Measurements from ENCODE around the gene FILIP1L.
"Not testable (repeated sequence)": the region's sequence is repeated elsewhere in the genome, so short reads cannot be mapped to it uniquely, and the experiment has no call there.

Gene FILIP1L

GRCh38 chr3:100096866-100097265 lies 17.4 kb downstream of the FILIP1L start:
- Histone ChIP-seq H3K27ac (ENCODE audit: low read depth, low read length) (no peak overlapping the region), H3K4me3 (ENCODE audit: insufficient read depth, low read length, poor library complexity, severe bottlenecking) (no peak overlapping the region), H3K79me2 (ENCODE audit: insufficient read depth, low read length) (no peaks in the 10 kb centered on the region), H3F3A (ENCODE audit: insufficient read depth) (no peaks in the 10 kb centered on the region), H3K4me2 (ENCODE audit: low read depth, low read length, poor library complexity, severe bottlenecking) (no peak overlapping the region), H3K27me3 (ENCODE audit: low read length) (no peaks in the 10 kb centered on the region), H3K9ac (ENCODE audit: low read length) (no peak overlapping the region), H4K20me1 (ENCODE audit: low read depth, low read length) (no peaks in the 10 kb centered on the region), H3K36me3 (ENCODE audit: low read length) (no peaks in the 10 kb centered on the region), H3K9me3 (ENCODE audit: insufficient read depth, low read length) (no peaks in the 10 kb centered on the region), H3K9me2 (replicated peaks; ENCODE audit: insufficient read depth, low read length) (no peaks in the 10 kb centered on the region), H2AFZ (ENCODE audit: low read depth, low read length, severe bottlenecking) (no peak overlapping the region)
- no peak for TF ChIP-seq CTCF (IDR thresholded peaks at IDR 0.05; ENCODE audit: insufficient read depth, low read length, poor library complexity, severe bottlenecking)
- TF ChIP-seq EZH2phosphoT487 (conservative IDR thresholded peaks at IDR 0.05; ENCODE audit: low read length), result no peak

- not testable (repeated sequence) for H3K9ac ChIP-seq (ENCODE audit: low read length); H3K4me3 ChIP-seq (ENCODE audit: insufficient read depth, low read length, poor library complexity, severe bottlenecking); H3K27me3 ChIP-seq (ENCODE audit: low read length); H3F3A ChIP-seq (ENCODE audit: insufficient read depth); H3K79me2 ChIP-seq (ENCODE audit: insufficient read depth, low read length); H3K9me2 ChIP-seq (replicated peaks; ENCODE audit: insufficient read depth, low read length); H3K27ac ChIP-seq (ENCODE audit: low read depth, low read length); H3K36me3 ChIP-seq (ENCODE audit: low read length); H3K9me3 ChIP-seq (ENCODE audit: insufficient read depth, low read length); H2AFZ ChIP-seq (ENCODE audit: low read depth, low read length, severe bottlenecking); H4K20me1 ChIP-seq (ENCODE audit: low read depth, low read length); H3K4me2 ChIP-seq (ENCODE audit: low read depth, low read length, poor library complexity, severe bottlenecking)
These were observed 18.0 kb downstream of the FILIP1L start for GRCh38 chr3:100096286-100096685.

GRCh38 chr3:100093831-100094230 lies 20.5 kb downstream of the FILIP1L start:
- TF ChIP-seq CTCF (IDR thresholded peaks at IDR 0.05; ENCODE audit: insufficient read depth, low read length, poor library complexity, severe bottlenecking) (no peak), EZH2phosphoT487 (conservative IDR thresholded peaks at IDR 0.05; ENCODE audit: low read length) (no peak)

GRCh38 chr3:100090669-100091005 lies 23.7 kb downstream of the FILIP1L start:
- H3K9ac ChIP-seq (ENCODE audit: low read length), result no peak overlapping the region
- no peaks in the 10 kb centered on the region for H3F3A ChIP-seq (ENCODE audit: insufficient read depth)
- H3K27me3 ChIP-seq (ENCODE audit: low read length), result no peaks in the 10 kb centered on the region
- no peaks in the 10 kb centered on the region for H3K9me3 ChIP-seq (ENCODE audit: insufficient read depth, low read length)
- no peak overlapping the region for H2AFZ ChIP-seq (ENCODE audit: low read depth, low read length, severe bottlenecking)
- H3K4me3 ChIP-seq (ENCODE audit: insufficient read depth, low read length, poor library complexity, severe bottlenecking), result no peak overlapping the region
- no peaks in the 10 kb centered on the region for H3K36me3 ChIP-seq (ENCODE audit: low read length)
- TF ChIP-seq CTCF (IDR thresholded peaks at IDR 0.05; ENCODE audit: insufficient read depth, low read length, poor library complexity, severe bottlenecking), result no peak
- no peak for TF ChIP-seq EZH2phosphoT487 (conservative IDR thresholded peaks at IDR 0.05; ENCODE audit: low read length)
- no peak overlapping the region for H3K27ac ChIP-seq (ENCODE audit: low read depth, low read length)
- H3K4me2 ChIP-seq (ENCODE audit: low read depth, low read length, poor library complexity, severe bottlenecking), result no peak overlapping the region
- no peaks in the 10 kb centered on the region for H3K79me2 ChIP-seq (ENCODE audit: insufficient read depth, low read length)
- no peaks in the 10 kb centered on the region for H3K9me2 ChIP-seq (replicated peaks; ENCODE audit: insufficient read depth, low read length)
- no peaks in the 10 kb centered on the region for H4K20me1 ChIP-seq (ENCODE audit: low read depth, low read length)

More at GRCh38 chr3:100093831-100094230, 20.5 kb downstream of the FILIP1L start:
- Histone ChIP-seq H2AFZ (ENCODE audit: low read depth, low read length, severe bottlenecking) (no peak overlapping the region), H3K4me2 (ENCODE audit: low read depth, low read length, poor library complexity, severe bottlenecking) (no peak overlapping the region), H3F3A (ENCODE audit: insufficient read depth) (no peaks in the 10 kb centered on the region), H3K27me3 (ENCODE audit: low read length) (no peaks in the 10 kb centered on the region), H3K36me3 (ENCODE audit: low read length) (no peaks in the 10 kb centered on the region), H3K79me2 (ENCODE audit: insufficient read depth, low read length) (no peaks in the 10 kb centered on the region), H3K27ac (ENCODE audit: low read depth, low read length) (no peak overlapping the region), H3K9ac (ENCODE audit: low read length) (no peak overlapping the region), H4K20me1 (ENCODE audit: low read depth, low read length) (no peaks in the 10 kb centered on the region), H3K9me3 (ENCODE audit: insufficient read depth, low read length) (no peaks in the 10 kb centered on the region), H3K4me3 (ENCODE audit: insufficient read depth, low read length, poor library complexity, severe bottlenecking) (no peak overlapping the region), H3K9me2 (replicated peaks; ENCODE audit: insufficient read depth, low read length) (no peaks in the 10 kb centered on the region)
